ENCODE results near the gene AGMO.

The AGMO gene

DNA sequence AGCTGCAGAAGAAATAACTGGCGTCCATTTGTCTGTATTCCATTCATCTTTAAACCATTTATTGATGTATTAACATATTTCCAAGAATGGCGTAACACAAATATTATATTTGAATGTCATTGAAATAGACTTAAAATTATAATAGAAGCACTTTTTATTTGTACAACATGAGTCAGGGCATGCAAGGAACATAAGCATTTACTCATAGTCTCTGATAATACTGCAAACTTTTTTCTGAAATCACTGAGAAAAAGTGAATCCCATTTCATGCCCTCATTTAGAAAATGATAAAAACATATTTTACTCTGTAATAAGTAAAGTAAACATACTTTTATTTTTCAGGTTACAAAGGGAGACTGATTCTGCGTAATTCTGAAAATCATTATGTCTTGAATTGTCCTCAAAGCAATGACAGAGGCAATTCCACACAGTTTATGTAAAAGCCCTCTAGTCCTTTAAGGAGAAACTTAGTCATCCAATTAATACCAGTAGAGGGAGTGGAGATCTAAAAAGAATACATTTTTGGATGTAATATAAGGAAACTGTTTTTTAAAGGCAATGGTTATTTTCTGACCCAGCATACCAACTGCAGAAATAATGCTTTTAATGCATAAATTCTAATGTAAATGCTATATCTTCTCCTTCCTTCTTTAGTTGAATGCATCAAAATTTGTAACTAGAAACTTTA lies 58.1 kb downstream of the AGMO start:
- DNase-seq (ENCODE audit: low read depth, low spot score), result no peak

GRCh38 chr7:15498465-15498864 lies 63.4 kb downstream of the AGMO start:
- DNase-seq (ENCODE audit: low read depth, low spot score), result no peak

DNA sequence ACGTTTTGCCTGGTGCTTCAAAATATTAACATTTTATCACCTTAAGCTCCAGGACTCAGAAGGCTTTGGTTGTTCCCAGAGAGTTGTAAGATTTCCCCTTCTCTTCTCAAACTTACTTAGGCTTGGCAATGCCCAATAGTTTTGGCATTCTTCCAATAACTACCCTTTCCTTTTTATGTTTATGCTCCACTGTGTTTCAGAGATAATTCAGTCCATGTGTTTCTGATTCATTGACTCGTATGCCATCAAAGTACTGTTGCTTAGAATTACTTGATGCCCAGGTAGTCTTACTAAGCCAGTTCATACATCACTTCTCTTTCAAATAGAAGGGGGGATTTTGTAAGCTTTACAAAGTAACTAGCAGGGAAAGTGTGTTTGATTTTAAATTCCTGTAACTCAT lies 66.6 kb downstream of the AGMO start:
- DNase-seq (ENCODE audit: low read depth, low spot score), result no peak

DNA sequence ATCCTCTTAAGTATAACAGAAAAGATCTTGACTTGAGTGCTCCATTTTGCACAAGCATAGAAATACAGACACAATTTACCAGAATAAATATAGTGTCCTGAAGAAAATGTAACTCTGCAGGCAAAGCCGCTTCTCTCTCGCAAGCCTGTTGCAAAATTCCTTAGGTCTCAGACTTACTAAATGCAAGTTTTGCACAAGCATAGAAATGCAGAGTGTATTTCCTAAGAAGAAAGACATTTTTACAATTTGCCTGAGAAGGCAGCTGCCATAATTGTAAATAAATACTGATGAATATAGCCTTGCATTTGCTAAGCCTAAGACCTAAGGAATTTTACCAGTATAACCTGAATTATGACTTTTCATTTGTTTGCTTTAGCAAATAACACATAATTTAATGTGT lies 67.1 kb downstream of the AGMO start:
- DNase-seq (ENCODE audit: low read depth, low spot score), result no peak

DNA sequence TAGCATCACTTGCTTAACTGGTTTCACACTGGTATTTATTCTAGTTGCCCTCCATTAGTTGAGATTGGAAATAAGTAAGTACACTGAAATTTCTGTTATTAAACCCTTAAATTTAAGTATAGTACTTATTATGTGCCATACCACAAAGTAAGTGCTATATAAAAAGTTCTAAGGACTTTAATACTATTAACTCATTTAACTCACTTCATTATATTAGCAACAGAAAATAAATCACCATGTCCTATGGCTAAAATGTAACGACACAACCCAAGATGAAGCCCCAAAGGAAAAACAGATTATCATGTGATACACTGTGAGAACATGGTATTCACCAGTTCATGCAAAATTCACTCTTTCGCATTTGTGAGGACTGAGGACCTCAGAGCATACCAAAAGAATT lies 70.5 kb downstream of the AGMO start:
- no peak for DNase-seq (ENCODE audit: low read depth, low spot score)

- DNase-seq (ENCODE audit: low read depth, low spot score), result no peak
Observed at GRCh38 chr7:15490291-15490690, 71.5 kb downstream of the AGMO start.

DNA sequence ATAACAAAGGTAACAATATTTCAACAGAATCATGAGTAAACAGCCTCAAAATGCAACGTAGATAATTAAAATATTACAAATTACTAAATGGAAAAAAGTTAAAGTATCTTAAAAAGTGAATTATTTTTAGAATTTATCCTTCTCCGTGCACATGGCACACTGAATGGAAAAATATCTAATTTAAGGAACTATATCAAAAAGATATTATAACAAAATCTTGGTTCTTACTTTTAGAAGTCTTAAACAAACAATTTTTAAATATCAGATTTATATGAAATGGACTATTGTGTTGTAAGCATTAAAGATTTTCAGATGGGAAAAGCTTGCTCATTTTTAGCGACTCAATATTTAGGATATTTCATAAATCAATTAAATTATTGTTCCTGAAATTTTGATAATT lies 72.0 kb downstream of the AGMO start:
- no peak for DNase-seq (ENCODE audit: low read depth, low spot score)

- no peak for DNase-seq (ENCODE audit: low read depth, low spot score)
Observed at GRCh38 chr7:15489383-15489782, 72.4 kb downstream of the AGMO start.

DNA sequence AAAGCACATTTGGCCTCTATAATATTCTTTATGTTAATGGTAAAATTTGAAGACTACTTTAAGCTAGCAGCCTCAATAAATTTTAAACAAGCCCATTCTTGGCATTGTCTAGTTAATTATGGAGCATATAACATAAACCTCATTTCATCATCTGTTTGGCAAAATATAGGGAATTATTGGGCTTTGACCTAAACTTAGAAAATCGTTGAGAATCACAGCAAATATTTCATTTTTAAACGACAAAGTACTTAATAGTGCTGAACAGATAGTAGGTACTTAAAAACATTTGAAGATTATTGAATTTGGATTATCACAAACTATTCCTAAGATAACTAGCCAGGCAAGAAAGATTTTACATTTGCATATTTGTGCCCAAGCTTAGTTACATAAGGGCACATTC lies 73.4 kb downstream of the AGMO start:
- DNase-seq (ENCODE audit: low read depth, low spot score), result no peak

DNA sequence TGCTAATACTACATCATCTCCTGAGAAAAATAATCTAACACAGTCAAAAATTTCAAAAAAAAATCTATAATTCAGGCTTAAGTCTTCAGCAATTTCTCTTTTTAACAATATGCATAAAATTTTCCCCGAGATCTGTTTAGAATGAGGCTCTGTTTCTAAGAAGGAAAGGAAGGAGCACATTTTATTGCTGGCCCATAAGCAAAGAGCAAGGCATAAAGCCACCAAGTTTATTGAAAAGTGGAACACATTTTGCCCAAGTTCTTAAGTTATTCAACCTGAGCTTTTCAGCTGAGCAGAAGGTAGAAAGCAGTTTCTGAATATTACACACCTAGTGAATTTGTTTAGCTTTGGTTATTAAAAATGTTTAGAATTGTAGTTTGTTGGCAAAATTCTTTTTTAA lies 73.9 kb downstream of the AGMO start:
- DNase-seq (ENCODE audit: low read depth, low spot score), result no peak

- no peak for DNase-seq (ENCODE audit: low read depth, low spot score)
Observed at GRCh38 chr7:15485998-15486397, 75.8 kb downstream of the AGMO start.

- DNase-seq (ENCODE audit: low read depth, low spot score), result no peak
Observed at GRCh38 chr7:15485431-15485830, 76.4 kb downstream of the AGMO start.

DNA sequence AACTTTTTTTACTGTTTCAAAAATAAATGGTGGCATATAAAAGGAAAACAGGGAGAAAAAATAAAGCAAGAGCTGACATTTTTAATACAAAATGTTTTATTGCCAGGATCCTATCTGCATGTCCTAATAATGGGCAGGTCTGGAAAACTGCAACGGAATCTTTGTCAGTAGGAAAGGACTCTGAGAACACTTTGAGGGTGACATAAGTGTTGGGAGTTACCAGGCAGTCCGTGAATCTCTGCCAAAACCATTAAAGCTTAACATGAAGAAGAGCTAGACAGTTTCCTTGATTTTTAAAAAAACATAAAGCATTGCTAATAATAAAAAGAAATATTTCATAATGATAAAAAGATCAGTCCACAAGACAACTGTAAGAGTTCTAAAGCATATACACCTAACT lies 80.7 kb downstream of the AGMO start:
- DNase-seq (ENCODE audit: low read depth, low spot score), result no peak

GRCh38 chr7:15478401-15478800 lies 83.4 kb downstream of the AGMO start:
- DNase-seq (ENCODE audit: low read depth, low spot score), result no peak

DNA sequence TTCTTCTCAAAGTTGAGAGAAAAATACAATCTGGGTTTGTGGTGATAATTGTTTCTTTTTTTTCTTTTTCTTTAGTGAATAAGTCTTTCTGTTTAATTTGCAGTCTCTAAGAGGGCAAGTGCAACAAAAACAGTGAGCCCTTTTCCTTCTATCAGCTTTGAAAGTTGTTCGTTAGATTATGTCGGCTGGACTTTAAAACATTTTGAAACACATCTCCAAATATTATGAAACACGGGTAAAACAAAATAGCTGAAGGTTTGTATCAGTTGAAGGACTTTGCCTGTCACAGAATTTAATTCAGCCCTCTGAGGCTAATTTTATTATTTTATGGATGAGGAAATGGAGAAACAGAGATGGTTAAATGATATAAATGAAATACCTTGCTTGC lies 85.3 kb downstream of the AGMO start:
- DNase-seq (ENCODE audit: low read depth, low spot score), result no peak

GRCh38 chr7:15475808-15476530 lies 85.8 kb downstream of the AGMO start:
- DNase-seq (ENCODE audit: low read depth, low spot score), result no peak

DNA sequence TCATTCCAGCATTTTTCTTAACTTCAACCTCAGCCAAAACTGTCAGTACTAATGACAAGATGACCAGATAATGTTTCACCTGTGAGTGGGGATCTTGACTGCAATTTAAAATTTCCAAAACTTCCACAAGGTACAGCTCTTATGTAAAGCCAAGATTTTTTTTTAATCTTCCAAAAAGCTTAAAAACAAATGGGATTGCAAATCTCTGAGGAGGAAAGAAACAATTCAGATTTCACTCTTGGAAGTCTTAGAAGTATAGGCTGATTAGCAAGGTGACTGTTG lies 90.2 kb downstream of the AGMO start:
- DNase-seq (ENCODE audit: low read depth, low spot score), result no peak

DNA sequence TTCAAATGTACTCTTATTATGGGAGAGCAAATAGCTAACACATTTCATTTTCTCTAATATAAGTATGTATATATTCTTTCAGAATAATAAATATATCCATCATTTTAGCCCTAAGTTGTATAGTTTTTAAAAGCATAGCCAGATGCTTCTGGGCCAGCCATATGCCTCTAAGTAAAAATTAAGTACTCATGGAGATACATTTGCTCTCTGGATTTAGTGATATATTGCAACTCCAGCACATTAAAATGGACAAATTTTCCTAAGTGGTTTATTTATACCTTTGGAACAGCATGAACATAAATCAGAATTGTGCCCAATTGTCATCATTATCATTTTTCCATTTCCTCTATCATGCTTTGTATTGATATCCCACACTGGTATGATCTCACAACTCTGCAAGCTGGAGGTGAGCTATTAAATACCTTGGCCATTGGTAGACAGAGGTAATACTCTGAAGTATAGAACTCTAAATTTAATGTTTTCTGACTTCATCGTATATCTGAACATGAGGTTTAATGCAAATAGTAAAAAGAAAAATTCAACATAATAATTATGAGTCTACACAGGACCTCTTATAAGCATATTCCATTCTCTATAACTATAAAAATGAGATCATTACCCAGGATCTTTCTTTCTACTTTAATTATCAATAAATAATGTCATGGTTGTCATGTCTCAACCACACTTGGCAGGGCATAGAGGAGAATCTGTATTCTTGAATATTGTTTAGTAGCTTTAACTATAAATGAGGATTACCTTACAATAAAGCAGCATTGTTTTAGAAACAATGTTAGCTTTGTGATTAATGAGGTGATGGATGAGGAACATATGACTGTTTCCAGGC lies 90.8 kb downstream of the AGMO start:
- no peak for DNase-seq (ENCODE audit: low read depth, low spot score)

DNA sequence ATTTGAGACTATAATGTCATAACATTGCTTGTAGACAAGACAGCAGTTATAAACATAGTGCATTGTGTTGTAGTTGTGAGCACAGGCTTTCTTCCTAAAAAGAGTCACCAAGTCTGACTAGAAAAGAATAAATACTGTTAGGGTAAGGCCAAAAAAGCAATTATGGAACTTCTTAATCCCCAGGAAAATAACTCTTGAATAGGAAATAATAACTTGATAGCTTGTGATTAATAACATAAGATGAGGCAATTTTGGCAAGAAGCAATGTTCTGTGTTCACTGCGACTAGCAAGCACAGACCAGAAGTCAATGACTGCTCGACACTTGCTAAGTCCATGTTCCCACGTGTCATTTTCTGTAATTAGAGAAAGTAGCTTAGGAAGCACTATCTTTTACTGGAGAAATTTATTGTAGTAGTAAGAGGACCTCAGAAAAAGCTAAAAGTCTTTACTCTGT lies 97.1 kb downstream of the AGMO start:
- no peak for DNase-seq (ENCODE audit: low read depth, low spot score)

GRCh38 chr7:15463801-15464666 lies 97.8 kb downstream of the AGMO start:
- DNase-seq (ENCODE audit: low read depth, low spot score), result no peak

DNA sequence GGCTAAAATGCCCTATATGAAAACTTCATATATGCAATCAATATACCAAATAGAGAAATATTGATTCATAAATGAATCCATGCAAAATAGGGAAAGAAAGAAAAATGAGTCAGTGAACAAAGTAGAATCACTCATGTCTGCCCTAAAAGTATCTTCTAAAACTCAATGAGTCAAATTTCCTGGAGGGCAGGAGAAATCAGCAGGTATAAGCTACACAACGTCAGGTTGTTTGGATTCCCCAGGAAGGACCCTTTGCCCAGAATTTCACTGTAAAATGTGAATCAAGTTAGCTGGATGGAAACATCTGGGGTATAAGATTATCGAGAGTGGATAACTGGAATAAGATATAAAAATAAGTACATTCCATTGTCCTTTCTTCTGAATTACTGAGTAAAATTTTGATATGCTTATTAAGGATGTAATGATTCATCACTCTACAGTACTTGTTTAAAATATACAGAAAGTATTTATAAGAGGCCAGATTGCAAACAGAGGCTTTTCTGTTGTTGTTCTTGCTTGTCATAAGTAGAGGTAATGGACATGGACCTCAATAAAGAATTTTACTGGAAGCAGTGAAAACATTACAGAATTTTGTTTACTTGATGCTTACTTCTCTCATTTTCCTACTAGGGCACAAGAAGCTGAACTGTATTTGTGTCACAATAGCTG lies 99.0 kb downstream of the AGMO start:
- no peak for DNase-seq (ENCODE audit: low read depth, low spot score)
